Activated T-helper 1 cell treated with anti-CD3 and anti-CD28 coated beads, Interleukin-12 subunit alpha, Interleukin-12 subunit beta, Interleukin-2, Interleukin-4 antibody, amounts not matched to agents 30 ng/mL and 10 ng/mL and 1 ng/mL, durations not matched to agents 14 hours and 24 hours and 36 hours (primary cell): ENCODE results near the gene SCYL3. TPM values are rescaled to one million over a fixed set of nuclear protein-coding genes. Genes with fewer than 3 reads are reported as not detected.
A peak's percentile ranks its signal among the peaks of the same experiment; 100 is the strongest.
"Not testable (repeated sequence)": the region's sequence is repeated elsewhere in the genome, so short reads cannot be mapped to it uniquely, and the experiment has no call there.

Experiments used
- DNase-seq: peaks from one replicate; pipeline ENCODE4 v3.0.0; 2021; ENCODE audit warnings: low spot score
- H3K27ac Mint-ChIP-seq: one replicate; pipeline ENCODE4 v1.8.0; 2021; ENCODE audit warnings: mild to moderate bottlenecking, mixed read lengths
- H3K27me3 Mint-ChIP-seq: one replicate; pipeline ENCODE4 v1.8.0; 2022; ENCODE audit warnings: mild to moderate bottlenecking, moderate library complexity, mixed read lengths; ENCODE audit not compliant: insufficient read depth
- H3K36me3 Mint-ChIP-seq: one replicate; pipeline ENCODE4 v1.8.0; 2021; ENCODE audit warnings: low read depth, mixed read lengths
- H3K4me1 Mint-ChIP-seq: one replicate; pipeline ENCODE4 v1.8.0; 2021; ENCODE audit warnings: low read depth, mixed read lengths
- H3K4me3 Mint-ChIP-seq: one replicate; pipeline ENCODE4 v1.8.0; 2021; ENCODE audit warnings: mild to moderate bottlenecking, moderate library complexity, mixed read lengths
- H3K9me3 Mint-ChIP-seq: one replicate; pipeline ENCODE4 v1.8.0; 2021; ENCODE audit warnings: mixed read lengths
- intact Hi-C: fragments of 100-400 bp; cut with micrococcal nuclease; formaldehyde crosslinking; loops from one replicate; pipeline ENCODE4 v1.15.1; 2024
- total RNA-seq: library from RNA; stranded (reverse); gene quantifications from 2 replicates; pipeline ENCODE4 v1.2.3, GENCODE V29; 2022

Gene SCYL3
- total RNA-seq, 1 donor from 2014 or later, result 11.8 TPM

- Mint-ChIP-seq H3K27me3 (no peaks in the 10 kb centered on the region), H3K36me3 (peaks cover 7% of the 10 kb centered on the region), H3K9me3 (no peaks in the 10 kb centered on the region), H3K4me3 (no peak overlapping the region), H3K27ac (no peak overlapping the region), H3K4me1 (no peaks in the 10 kb centered on the region)
- intact Hi-C loops, result no loop called here
- no peak for DNase-seq
Observed at GRCh38 chr1:169918927-169919326, 25.2 kb upstream of the SCYL3 start.

GRCh38 chr1:169918220-169918619, 24.5 kb upstream of the SCYL3 start:
- H3K9me3 Mint-ChIP-seq, H3K4me1 Mint-ChIP-seq, H3K27ac Mint-ChIP-seq, H3K36me3 Mint-ChIP-seq, H3K4me3 Mint-ChIP-seq, DNase-seq, intact Hi-C loops, H3K27me3 Mint-ChIP-seq: not testable (repeated sequence)

- H3K4me1 Mint-ChIP-seq, result peaks cover 6% of the 10 kb centered on the region
- no peak overlapping the region for H3K4me3 Mint-ChIP-seq
- no peak overlapping the region for H3K27ac Mint-ChIP-seq
- no peak for DNase-seq
- no peaks in the 10 kb centered on the region for H3K9me3 Mint-ChIP-seq
- no peaks in the 10 kb centered on the region for H3K27me3 Mint-ChIP-seq
- H3K36me3 Mint-ChIP-seq, result peaks cover 2% of the 10 kb centered on the region
- intact Hi-C loops, result no loop called here
Observed at GRCh38 chr1:169915150-169915549, 21.5 kb upstream of the SCYL3 start.

GRCh38 chr1:169914531-169914930, 20.8 kb upstream of the SCYL3 start:
- DNase-seq, result no peak
- Mint-ChIP-seq H3K27ac (no peak overlapping the region), H3K27me3 (no peaks in the 10 kb centered on the region), H3K4me3 (no peak overlapping the region), H3K4me1 (peaks cover 6% of the 10 kb centered on the region), H3K9me3 (no peaks in the 10 kb centered on the region), H3K36me3 (peaks cover 2% of the 10 kb centered on the region)
- intact Hi-C loops, result no loop called here

- Mint-ChIP-seq H3K36me3 (no peaks in the 10 kb centered on the region), H3K4me3 (no peak overlapping the region), H3K9me3 (peaks cover 8% of the 10 kb centered on the region), H3K27me3 (no peaks in the 10 kb centered on the region), H3K27ac (peak overlapping the region; percentile 52), H3K4me1 (peaks cover 24% of the 10 kb centered on the region)
- intact Hi-C loops, result no loop called here
- DNase-seq, result no peak
Observed at GRCh38 chr1:169909499-169909898, 15.8 kb upstream of the SCYL3 start.

- H3K27ac Mint-ChIP-seq, result no peak overlapping the region
- intact Hi-C loops, result no loop called here
- no peaks in the 10 kb centered on the region for H3K36me3 Mint-ChIP-seq
- DNase-seq, result no peak
- H3K4me3 Mint-ChIP-seq, result no peak overlapping the region
- H3K4me1 Mint-ChIP-seq, result peaks cover 35% of the 10 kb centered on the region
- H3K9me3 Mint-ChIP-seq, result peaks cover 8% of the 10 kb centered on the region
- H3K27me3 Mint-ChIP-seq, result peaks cover 6% of the 10 kb centered on the region
Observed at GRCh38 chr1:169906938-169907337, 13.2 kb upstream of the SCYL3 start.

GRCh38 chr1:169904834-169905233, 11.1 kb upstream of the SCYL3 start:
- intact Hi-C loops, result no loop called here
- Mint-ChIP-seq H3K36me3 (no peaks in the 10 kb centered on the region), H3K27me3 (peaks cover 9% of the 10 kb centered on the region)

GRCh38 chr1:169902751-169903150, 9.1 kb upstream of the SCYL3 start:
- Mint-ChIP-seq H3K9me3 (peaks cover 8% of the 10 kb centered on the region), H3K4me1 (peaks cover 14% of the 10 kb centered on the region), H3K27me3 (peaks cover 19% of the 10 kb centered on the region), H3K27ac (no peak overlapping the region), H3K4me3 (no peak overlapping the region), H3K36me3 (no peaks in the 10 kb centered on the region)
- intact Hi-C loops, result no loop called here
- DNase-seq, result no peak

More at GRCh38 chr1:169904834-169905233, 11.1 kb upstream of the SCYL3 start:
- Mint-ChIP-seq H3K9me3 (peaks cover 8% of the 10 kb centered on the region), H3K4me3 (no peak overlapping the region), H3K27ac (no peak overlapping the region), H3K4me1 (peaks cover 29% of the 10 kb centered on the region)
- no peak for DNase-seq

GRCh38 chr1:169901115-169901514, 7.4 kb upstream of the SCYL3 start:
- H3K4me3 Mint-ChIP-seq, result no peak overlapping the region
- peaks cover 5% of the 10 kb centered on the region for H3K9me3 Mint-ChIP-seq
- H3K27me3 Mint-ChIP-seq, result peaks cover 23% of the 10 kb centered on the region
- no peak overlapping the region for H3K27ac Mint-ChIP-seq
- DNase-seq, result no peak
- no peaks in the 10 kb centered on the region for H3K36me3 Mint-ChIP-seq
- intact Hi-C loops, result no loop called here
- H3K4me1 Mint-ChIP-seq, result peaks cover 11% of the 10 kb centered on the region

GRCh38 chr1:169900571-169900970, 6.9 kb upstream of the SCYL3 start:
- peaks cover 23% of the 10 kb centered on the region for H3K27me3 Mint-ChIP-seq
- no peaks in the 10 kb centered on the region for H3K36me3 Mint-ChIP-seq
- H3K27ac Mint-ChIP-seq, result no peak overlapping the region
- intact Hi-C loops, result no loop called here
- no peak for DNase-seq
- no peak overlapping the region for H3K4me3 Mint-ChIP-seq
- peaks cover 4% of the 10 kb centered on the region for H3K9me3 Mint-ChIP-seq
- peaks cover 11% of the 10 kb centered on the region for H3K4me1 Mint-ChIP-seq

- Mint-ChIP-seq H3K36me3 (no peaks in the 10 kb centered on the region), H3K4me3 (no peak overlapping the region), H3K9me3 (no peaks in the 10 kb centered on the region), H3K27ac (no peak overlapping the region), H3K27me3 (peaks cover 25% of the 10 kb centered on the region), H3K4me1 (peaks cover 15% of the 10 kb centered on the region)
- DNase-seq, result no peak
- intact Hi-C loops, result no loop called here
Observed at GRCh38 chr1:169899519-169900217, 6.0 kb upstream of the SCYL3 start.

GRCh38 chr1:169896013-169896412, 2.3 kb upstream of the SCYL3 start:
- peaks cover 30% of the 10 kb centered on the region for H3K4me1 Mint-ChIP-seq
- H3K4me3 Mint-ChIP-seq, result no peak overlapping the region
- H3K9me3 Mint-ChIP-seq, result no peaks in the 10 kb centered on the region
- DNase-seq, result no peak
- intact Hi-C loops, result no loop called here
- H3K27ac Mint-ChIP-seq, result no peak overlapping the region
- H3K27me3 Mint-ChIP-seq, result peaks cover 16% of the 10 kb centered on the region
- peaks cover 4% of the 10 kb centered on the region for H3K36me3 Mint-ChIP-seq

- intact Hi-C loops, result loop anchor here (1.0 to 5.0 kb wide), 8 partner anchors 32 to 1898 kb away; partner anchors contain the start of genes GORAB, NME7, PRRC2C and SELL
- Mint-ChIP-seq H3K27me3 (peaks cover 16% of the 10 kb centered on the region), H3K4me1 (peaks cover 43% of the 10 kb centered on the region), H3K36me3 (peaks cover 7% of the 10 kb centered on the region), H3K27ac (peak overlapping the region; percentile 100), H3K4me3 (peak overlapping the region; percentile 86), H3K9me3 (no peaks in the 10 kb centered on the region)
- no peak for DNase-seq
Observed at GRCh38 chr1:169894424-169895145, 889 bp upstream of the SCYL3 start.
